ENCODE results near the gene ARID1B. TPM values are rescaled to one million over a fixed set of nuclear protein-coding genes. Genes with fewer than 3 reads are reported as not detected.

ARID1B gene
- total and polyA plus RNA-seq, 2 of the 13 experiments (the other 11 are each of a cell fraction or from before 2014, with no cell fraction given): 20.1 to 32.6 TPM

- TF ChIP-seq NFAT5 (CRISPR knock-in tag; IDR thresholded peaks at IDR 0.05) (no peak), HNF4G (IDR thresholded peaks at IDR 0.05; ENCODE audit: borderline replicate concordance, low read depth, low read length) (no peak), HNF4G (CRISPR knock-in tag; IDR thresholded peaks at IDR 0.05; ENCODE audit: borderline replicate concordance, low read depth) (no peak), ZBED4 (CRISPR knock-in tag; IDR thresholded peaks at IDR 0.05; ENCODE audit: borderline replicate concordance) (no peak), YY1 (IDR thresholded peaks at IDR 0.05; ENCODE audit: insufficient read depth, insufficient replicate concordance, low read depth, low read length) (peak; percentile 66), CBFB (CRISPR knock-in tag; IDR thresholded peaks at IDR 0.05) (no peak), ZNF234 (CRISPR knock-in tag; conservative IDR thresholded peaks at IDR 0.05) (no peak), STAT5B (CRISPR knock-in tag; IDR thresholded peaks at IDR 0.05) (no peak), SETDB1 (CRISPR knock-in tag; IDR thresholded peaks at IDR 0.05; ENCODE audit: borderline replicate concordance) (no peak), GZF1 (CRISPR knock-in tag; IDR thresholded peaks at IDR 0.05) (no peak), PLSCR1 (CRISPR knock-in tag; IDR thresholded peaks at IDR 0.05; ENCODE audit: borderline replicate concordance) (no peak), CREM (IDR thresholded peaks at IDR 0.05) (no peak), CREM (CRISPR knock-in tag; IDR thresholded peaks at IDR 0.05) (no peak)
- TF ChIP-seq, protein P1, sequence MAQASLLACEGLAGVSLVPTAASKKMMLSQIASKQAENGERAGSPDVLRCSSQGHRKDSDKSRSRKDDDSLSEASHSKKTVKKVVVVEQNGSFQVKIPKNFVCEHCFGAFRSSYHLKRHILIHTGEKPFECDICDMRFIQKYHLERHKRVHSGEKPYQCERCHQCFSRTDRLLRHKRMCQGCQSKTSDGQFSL (CRISPR knock-in tag; IDR thresholded peaks at IDR 0.05): no peak
- TF ChIP-seq, protein P2, sequence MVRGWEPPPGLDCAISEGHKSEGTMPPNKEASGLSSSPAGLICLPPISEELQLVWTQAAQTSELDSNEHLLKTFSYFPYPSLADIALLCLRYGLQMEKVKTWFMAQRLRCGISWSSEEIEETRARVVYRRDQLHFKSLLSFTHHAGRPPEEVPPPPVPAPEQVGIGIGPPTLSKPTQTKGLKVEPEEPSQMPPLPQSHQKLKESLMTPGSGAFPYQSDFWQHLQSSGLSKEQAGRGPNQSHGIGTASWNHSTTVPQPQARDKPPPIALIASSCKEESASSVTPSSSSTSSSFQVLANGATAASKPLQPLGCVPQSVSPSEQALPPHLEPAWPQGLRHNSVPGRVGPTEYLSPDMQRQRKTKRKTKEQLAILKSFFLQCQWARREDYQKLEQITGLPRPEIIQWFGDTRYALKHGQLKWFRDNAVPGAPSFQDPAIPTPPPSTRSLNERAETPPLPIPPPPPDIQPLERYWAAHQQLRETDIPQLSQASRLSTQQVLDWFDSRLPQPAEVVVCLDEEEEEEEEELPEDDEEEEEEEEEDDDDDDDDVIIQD (CRISPR knock-in tag; IDR thresholded peaks at IDR 0.05; ENCODE audit: low read depth): peak; percentile 42; the same call in 1 of the 2 replicates
- TF ChIP-seq, protein P3, sequence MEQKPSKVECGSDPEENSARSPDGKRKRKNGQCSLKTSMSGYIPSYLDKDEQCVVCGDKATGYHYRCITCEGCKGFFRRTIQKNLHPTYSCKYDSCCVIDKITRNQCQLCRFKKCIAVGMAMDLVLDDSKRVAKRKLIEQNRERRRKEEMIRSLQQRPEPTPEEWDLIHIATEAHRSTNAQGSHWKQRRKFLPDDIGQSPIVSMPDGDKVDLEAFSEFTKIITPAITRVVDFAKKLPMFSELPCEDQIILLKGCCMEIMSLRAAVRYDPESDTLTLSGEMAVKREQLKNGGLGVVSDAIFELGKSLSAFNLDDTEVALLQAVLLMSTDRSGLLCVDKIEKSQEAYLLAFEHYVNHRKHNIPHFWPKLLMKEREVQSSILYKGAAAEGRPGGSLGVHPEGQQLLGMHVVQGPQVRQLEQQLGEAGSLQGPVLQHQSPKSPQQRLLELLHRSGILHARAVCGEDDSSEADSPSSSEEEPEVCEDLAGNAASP (CRISPR knock-in tag; IDR thresholded peaks at IDR 0.05; ENCODE audit: borderline replicate concordance): no peak
These were observed 176.4 kb downstream of the ARID1B start (continued) for GRCh38 chr6:156953479-156954146.
